A673 (cell line): ENCODE results near the gene MUC22. TPM values are rescaled to one million over a fixed set of nuclear protein-coding genes. Genes with fewer than 3 reads are reported as not detected.
"Not testable (repeated sequence)": the region's sequence is repeated elsewhere in the genome, so short reads cannot be mapped to it uniquely, and the experiment has no call there.

Experiments used
- BruUV-seq: library from RNA; stranded (reverse); fragments of 400-500 nt; replicated peaks from 2 replicates; lab custom pipeline; 2021; lab: Mats Ljungman, UMichigan
- CTCF ChIA-PET: fragments of 300-600 bp; sonication (Branson Sonifier 250); formaldehyde crosslinking; loops from one replicate; lab custom pipeline; 2022; ENCODE audit warnings: antibody characterized with exemption; lab: Charles Lee
- POLR2A ChIA-PET: fragments of 300-600 bp; sonication (Branson Sonifier 250); formaldehyde crosslinking; loops from one replicate; lab custom pipeline; 2022; ENCODE audit warnings: antibody characterized with exemption; ENCODE audit not compliant: low non-redundant PET; lab: Charles Lee
- DNase-seq: peaks from one replicate; pipeline ENCODE4 v3.0.0-alpha.2; 2015; ENCODE audit warnings: low spot score
- H3K27ac ChIP-seq: fragments of 200-600 bp; sonication (generic); 2 replicates; pipeline ENCODE4 v1.5.1; 2016; ENCODE audit warnings: mixed run types, low read depth, mild to moderate bottlenecking, mixed read lengths, antibody characterized with exemption, low read length; ENCODE audit not compliant: poor library complexity, severe bottlenecking
- H3K27me3 ChIP-seq: fragments of 200-600 bp; sonication (generic); replicated peaks from 2 replicates; pipeline ENCODE4 v1.6.1; 2017; ENCODE audit warnings: mixed run types, low read depth, mild to moderate bottlenecking, mixed read lengths, antibody characterized with exemption, low read length; ENCODE audit not compliant: insufficient read depth, poor library complexity
- H3K36me3 ChIP-seq: fragments of 200-600 bp; sonication (generic); 2 replicates; pipeline ENCODE4 v1.6.1; 2016; ENCODE audit warnings: mixed run types, mild to moderate bottlenecking, mixed read lengths, antibody characterized with exemption, low read length; ENCODE audit not compliant: insufficient read depth, poor library complexity, severe bottlenecking
- H3K4me1 ChIP-seq: fragments of 200-600 bp; sonication (generic); 2 replicates; pipeline ENCODE4 v1.6.1; 2017; ENCODE audit warnings: mixed run types, mild to moderate bottlenecking, mixed read lengths, antibody characterized with exemption, low read length; ENCODE audit not compliant: insufficient read depth, poor library complexity, severe bottlenecking
- H3K4me3 ChIP-seq: fragments of 200-600 bp; sonication (generic); 2 replicates; pipeline ENCODE4 v1.5.1; 2016; ENCODE audit warnings: low read depth, mixed run types, mild to moderate bottlenecking, mixed read lengths, low read length; ENCODE audit not compliant: poor library complexity, severe bottlenecking
- H3K9me3 ChIP-seq: fragments of 200-600 bp; sonication (generic); 2 replicates; pipeline ENCODE4 v1.6.1; 2016; ENCODE audit warnings: mixed run types, low read depth, mild to moderate bottlenecking, mixed read lengths, antibody characterized with exemption, low read length; ENCODE audit not compliant: poor library complexity, severe bottlenecking
- CTCF ChIP-seq: fragments of 300-800, 200-600 bp; sonication (generic); conservative IDR thresholded peaks from 2 replicates; pipeline ENCODE4 v1.5.1; 2017; ENCODE audit warnings: low read depth, mild to moderate bottlenecking, antibody characterized with exemption, low read length, moderate library complexity, mixed read lengths
- EZH2 ChIP-seq: fragments of 200-600 bp; sonication (generic); IDR thresholded peaks from 2 replicates; pipeline ENCODE4 v1.6.1; 2017; ENCODE audit warnings: borderline replicate concordance, low read depth, mild to moderate bottlenecking, mixed read lengths, antibody characterized with exemption, low read length; ENCODE audit not compliant: poor library complexity, severe bottlenecking
- intact Hi-C: fragments of 100-400 bp; cut with micrococcal nuclease; formaldehyde crosslinking; loops from one replicate; pipeline ENCODE4 v1.10.0; 2022; ENCODE audit not compliant: unreplicated experiment
- total RNA-seq: library from RNA; stranded (reverse); gene quantifications from 2 replicates; pipeline ENCODE4 v1.2.3, GENCODE V29; 2021

MUC22 gene
- total RNA-seq, 1 experiment from 2014 or later, result not detected

- Histone ChIP-seq H3K4me3 (no peak overlapping the region), H3K27ac (no peak overlapping the region), H3K9me3 (no peaks in the 10 kb centered on the region), H3K27me3 (no peaks in the 10 kb centered on the region), H3K4me1 (no peaks in the 10 kb centered on the region), H3K36me3 (no peaks in the 10 kb centered on the region)
- ChIA-PET POLR2A (no interaction called here), CTCF (no interaction called here)
- TF ChIP-seq EZH2 (no peak), CTCF (no peak)
- DNase-seq, result no peak
- intact Hi-C loops, result no loop called here
- no TSS peak for BruUV-seq
These were observed 37.8 kb downstream of the MUC22 start for GRCh38 chr6:31048099-31048498.

DNA sequence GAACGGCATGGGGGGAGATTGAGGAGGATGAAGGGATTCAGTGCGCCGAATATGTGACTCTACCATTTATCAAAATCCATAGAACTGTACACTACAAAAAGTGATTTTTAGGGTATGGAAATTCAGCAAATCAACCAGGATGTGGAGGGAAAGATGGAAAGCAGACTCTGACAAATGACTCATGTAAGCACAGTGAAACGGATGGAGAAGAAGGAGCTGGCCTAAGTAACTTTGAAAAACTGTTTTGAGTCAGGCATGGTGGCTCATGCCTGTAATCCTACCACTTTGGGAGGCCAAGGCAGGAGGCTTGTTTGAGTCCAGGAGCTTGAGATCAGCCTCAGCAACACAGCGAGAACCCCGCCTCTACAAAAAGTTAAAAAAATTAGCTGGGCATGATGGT is 39.2 kb downstream of the MUC22 start:
- Histone ChIP-seq H3K27ac (no peak overlapping the region), H3K4me3 (no peak overlapping the region), H3K36me3 (no peaks in the 10 kb centered on the region), H3K27me3 (no peaks in the 10 kb centered on the region), H3K9me3 (no peaks in the 10 kb centered on the region), H3K4me1 (peaks cover 10% of the 10 kb centered on the region)
- intact Hi-C loops, result no loop called here
- CTCF ChIA-PET, result no interaction called here
- DNase-seq, result no peak
- TF ChIP-seq EZH2, result no peak
- TF ChIP-seq CTCF, result no peak
- POLR2A ChIA-PET, result no interaction called here
- no TSS peak for BruUV-seq

GRCh38 chr6:31053187-31053586 is 42.9 kb downstream of the MUC22 start:
- CTCF ChIA-PET, BruUV-seq, POLR2A ChIA-PET: not testable (repeated sequence)

DNA sequence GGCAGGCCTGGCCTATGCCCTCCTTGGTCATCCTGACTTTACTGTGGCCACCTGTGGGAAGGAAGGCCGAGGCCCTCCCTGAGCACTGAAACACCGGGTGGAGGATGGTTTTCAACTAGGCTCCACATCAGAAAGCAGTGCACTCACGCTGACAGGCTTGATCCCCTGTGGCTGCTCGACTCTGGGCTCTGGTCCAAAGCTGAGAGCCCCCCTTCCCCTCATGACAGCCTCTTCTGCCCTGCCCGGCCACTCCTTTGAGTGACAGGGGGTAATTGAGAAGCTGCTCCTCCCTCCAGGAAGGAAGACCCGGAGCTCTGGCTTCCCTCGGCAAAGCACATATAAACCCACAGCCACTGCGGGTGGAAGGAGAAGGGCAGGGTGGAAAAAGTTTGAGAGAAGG is 43.6 kb downstream of the MUC22 start:
- no TSS peak for BruUV-seq
- ChIA-PET CTCF (no interaction called here), POLR2A (no interaction called here)
- peaks cover 21% of the 10 kb centered on the region for H3K4me1 ChIP-seq
- no peaks in the 10 kb centered on the region for H3K9me3 ChIP-seq
- H3K4me3 ChIP-seq, result no peak overlapping the region
- TF ChIP-seq EZH2 (no peak), CTCF (no peak)
- H3K27ac ChIP-seq, result no peak overlapping the region
- H3K36me3 ChIP-seq, result no peaks in the 10 kb centered on the region
- peak; percentile 67 for DNase-seq
- no peaks in the 10 kb centered on the region for H3K27me3 ChIP-seq
- intact Hi-C loops, result no loop called here

More at GRCh38 chr6:31053187-31053586, 42.9 kb downstream of the MUC22 start:
- H3K27ac ChIP-seq, DNase-seq, H3K36me3 ChIP-seq, intact Hi-C loops, H3K27me3 ChIP-seq, H3K4me3 ChIP-seq, H3K9me3 ChIP-seq: not testable (repeated sequence)
- peaks cover 21% of the 10 kb centered on the region for H3K4me1 ChIP-seq
